ENCODE measurements around the gene TDO2. TPM values are rescaled to one million over a fixed set of nuclear protein-coding genes. Genes with fewer than 3 reads are reported as not detected.

The TDO2 gene
- total and polyA plus RNA-seq, 2 of the 13 experiments (the other 11 are each of a cell fraction or from before 2014, with no cell fraction given), result not detected

DNA sequence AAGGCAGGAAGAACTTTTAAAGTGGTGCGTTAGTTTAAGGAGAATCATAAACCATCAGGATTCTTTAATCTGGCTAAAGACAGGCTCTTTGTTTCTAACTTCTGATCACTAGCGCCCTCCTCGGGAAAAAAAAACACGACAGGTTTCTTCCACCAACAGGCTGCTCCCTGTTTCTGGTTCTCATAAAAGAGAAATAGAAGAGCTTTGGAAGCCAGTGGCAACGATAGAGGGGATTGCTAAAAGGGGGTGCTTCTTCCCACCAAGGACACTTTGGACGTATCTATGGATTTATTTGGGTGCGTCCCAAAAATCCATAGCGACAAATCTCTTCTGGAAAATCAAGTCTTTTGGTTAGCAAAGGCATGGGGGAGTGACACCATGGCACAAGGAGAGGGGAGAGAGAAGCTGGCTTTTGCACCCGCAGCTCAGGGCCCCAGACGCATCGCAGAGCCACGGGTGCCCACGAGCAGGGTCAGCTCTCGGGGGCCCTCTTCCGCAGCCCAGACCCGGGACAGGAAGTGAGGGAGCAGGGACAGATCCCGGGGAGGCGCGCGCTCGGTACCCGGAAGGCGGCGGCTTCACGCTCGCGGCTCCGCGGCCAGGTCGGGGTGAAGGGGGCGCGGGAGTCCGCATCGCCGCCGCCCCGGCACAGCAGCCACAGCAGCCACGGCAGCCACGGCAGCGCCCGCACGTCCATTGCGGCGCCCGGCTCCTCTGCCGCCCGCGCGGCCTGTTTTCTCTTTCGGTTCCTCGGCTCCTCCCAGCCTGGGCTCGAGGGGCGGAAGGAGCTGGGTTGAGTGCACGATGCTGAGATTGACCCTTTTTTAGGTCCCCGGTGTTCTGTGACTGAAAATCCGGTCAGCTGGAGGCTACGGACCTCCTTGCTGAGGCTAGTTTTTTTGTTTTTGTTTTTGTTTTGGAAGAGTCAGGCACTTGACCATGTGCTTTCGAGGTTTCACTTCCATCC is 49.9 kb downstream of the TDO2 start, which contains the start of gene CTSO (continued):
- TF ChIP-seq, protein P1, sequence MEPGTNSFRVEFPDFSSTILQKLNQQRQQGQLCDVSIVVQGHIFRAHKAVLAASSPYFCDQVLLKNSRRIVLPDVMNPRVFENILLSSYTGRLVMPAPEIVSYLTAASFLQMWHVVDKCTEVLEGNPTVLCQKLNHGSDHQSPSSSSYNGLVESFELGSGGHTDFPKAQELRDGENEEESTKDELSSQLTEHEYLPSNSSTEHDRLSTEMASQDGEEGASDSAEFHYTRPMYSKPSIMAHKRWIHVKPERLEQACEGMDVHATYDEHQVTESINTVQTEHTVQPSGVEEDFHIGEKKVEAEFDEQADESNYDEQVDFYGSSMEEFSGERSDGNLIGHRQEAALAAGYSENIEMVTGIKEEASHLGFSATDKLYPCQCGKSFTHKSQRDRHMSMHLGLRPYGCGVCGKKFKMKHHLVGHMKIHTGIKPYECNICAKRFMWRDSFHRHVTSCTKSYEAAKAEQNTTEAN (CRISPR knock-in tag; conservative IDR thresholded peaks at IDR 0.05), result peak; percentile 52; the same call in 1 of the 2 replicates
- TF ChIP-seq RAD51 (IDR thresholded peaks at IDR 0.05; ENCODE audit: borderline replicate concordance) (no peak), ZNF724P (CRISPR knock-in tag; IDR thresholded peaks at IDR 0.05; ENCODE audit: borderline replicate concordance) (0 out of 2 replicates have a peak, but pooled peaks have one; percentile 55), HOXA3 (CRISPR knock-in tag; IDR thresholded peaks at IDR 0.05) (peak; percentile 60), SALL1 (CRISPR knock-in tag; IDR thresholded peaks at IDR 0.05) (peak; percentile 84), ZNF556 (CRISPR knock-in tag; IDR thresholded peaks at IDR 0.05; ENCODE audit: borderline replicate concordance) (peak; percentile 46; the same call in 1 of the 2 replicates), ZNF276 (CRISPR knock-in tag; IDR thresholded peaks at IDR 0.05; ENCODE audit: low read depth) (no peak), RFXANK (CRISPR knock-in tag; IDR thresholded peaks at IDR 0.05) (no peak), ZMAT3 (CRISPR knock-in tag; conservative IDR thresholded peaks at IDR 0.05) (0 out of 2 replicates have a peak, but pooled peaks have one; percentile 29), TBX3 (IDR thresholded peaks at IDR 0.05; ENCODE audit: borderline replicate concordance) (no peak), KLF16 (CRISPR knock-in tag; IDR thresholded peaks at IDR 0.05) (0 out of 4 replicates have a peak, but pooled peaks of 1 of the 2 experiments have one; percentile 40), ZFX (CRISPR knock-in tag; IDR thresholded peaks at IDR 0.05; ENCODE audit: low read depth) (peak; percentile 69), GATA4 (IDR thresholded peaks at IDR 0.05; ENCODE audit: borderline replicate concordance, low read depth) (no peak), RNF2 (conservative IDR thresholded peaks at IDR 0.05; ENCODE audit: low read depth) (peak; percentile 62)
- TF ChIP-seq, protein P2, sequence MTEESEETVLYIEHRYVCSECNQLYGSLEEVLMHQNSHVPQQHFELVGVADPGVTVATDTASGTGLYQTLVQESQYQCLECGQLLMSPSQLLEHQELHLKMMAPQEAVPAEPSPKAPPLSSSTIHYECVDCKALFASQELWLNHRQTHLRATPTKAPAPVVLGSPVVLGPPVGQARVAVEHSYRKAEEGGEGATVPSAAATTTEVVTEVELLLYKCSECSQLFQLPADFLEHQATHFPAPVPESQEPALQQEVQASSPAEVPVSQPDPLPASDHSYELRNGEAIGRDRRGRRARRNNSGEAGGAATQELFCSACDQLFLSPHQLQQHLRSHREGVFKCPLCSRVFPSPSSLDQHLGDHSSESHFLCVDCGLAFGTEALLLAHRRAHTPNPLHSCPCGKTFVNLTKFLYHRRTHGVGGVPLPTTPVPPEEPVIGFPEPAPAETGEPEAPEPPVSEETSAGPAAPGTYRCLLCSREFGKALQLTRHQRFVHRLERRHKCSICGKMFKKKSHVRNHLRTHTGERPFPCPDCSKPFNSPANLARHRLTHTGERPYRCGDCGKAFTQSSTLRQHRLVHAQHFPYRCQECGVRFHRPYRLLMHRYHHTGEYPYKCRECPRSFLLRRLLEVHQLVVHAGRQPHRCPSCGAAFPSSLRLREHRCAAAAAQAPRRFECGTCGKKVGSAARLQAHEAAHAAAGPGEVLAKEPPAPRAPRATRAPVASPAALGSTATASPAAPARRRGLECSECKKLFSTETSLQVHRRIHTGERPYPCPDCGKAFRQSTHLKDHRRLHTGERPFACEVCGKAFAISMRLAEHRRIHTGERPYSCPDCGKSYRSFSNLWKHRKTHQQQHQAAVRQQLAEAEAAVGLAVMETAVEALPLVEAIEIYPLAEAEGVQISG (CRISPR knock-in tag; IDR thresholded peaks at IDR 0.05), result peak; percentile 83
- TF ChIP-seq, protein P3, sequence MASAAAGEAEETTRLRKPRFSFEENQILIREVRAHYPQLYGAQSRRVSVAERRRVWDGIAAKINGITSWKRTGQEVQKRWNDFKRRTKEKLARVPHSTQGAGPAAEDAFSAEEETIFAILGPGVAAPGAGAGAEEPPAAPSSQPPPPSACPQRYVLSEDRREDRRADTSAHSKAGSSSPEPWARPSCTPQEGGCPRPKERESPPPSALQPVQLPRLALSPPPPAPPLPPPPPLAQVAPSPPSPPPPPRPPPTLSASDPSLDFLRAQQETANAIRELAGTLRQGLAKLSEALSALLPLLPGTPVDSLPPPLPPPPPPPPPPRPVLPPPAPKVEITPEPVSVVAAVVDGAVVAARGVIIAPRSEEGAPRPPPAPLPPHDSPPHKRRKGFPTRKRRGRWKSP (CRISPR knock-in tag; IDR thresholded peaks at IDR 0.05), result no peak

Data from HepG2 (cell line).